Fibroblast of skin of left quadriceps (primary cell): Measurements from ENCODE around the gene TMEM175.
"Not testable (repeated sequence)": the region's sequence is repeated elsewhere in the genome, so short reads cannot be mapped to it uniquely, and the experiment has no call there.

Source experiments
- DNase-seq, 2 experiments: peaks; one replicate each; pipeline ENCODE4 v3.0.0-alpha.2; 2013; ENCODE audit warnings: low read depth in 2 of 2

Gene TMEM175

GRCh38 chr4:989722-990471 lies 57.6 kb downstream of the TMEM175 start:
- no peak for DNase-seq

GRCh38 chr4:990746-991367 lies 58.6 kb downstream of the TMEM175 start:
- DNase-seq = no peak

GRCh38 chr4:991451-992296 lies 59.4 kb downstream of the TMEM175 start:
- no peak for DNase-seq

- DNase-seq = no peak
Measured at GRCh38 chr4:992297-993110, 60.2 kb downstream of the TMEM175 start.

GRCh38 chr4:993111-994029 lies 61.1 kb downstream of the TMEM175 start, which contains the start of gene SLC26A1:
SLC26A1 (minus strand) TSS chr4:993404; CDS start chr4:991703, 1,701 bp downstream.
- no peak for DNase-seq

- DNase-seq = no peak
Measured at GRCh38 chr4:995311-996026, 63.2 kb downstream of the TMEM175 start.

GRCh38 chr4:996030-996996 lies 64.1 kb downstream of the TMEM175 start:
- no peak for DNase-seq

- DNase-seq = no peak
Measured at GRCh38 chr4:996997-997374, 64.7 kb downstream of the TMEM175 start.

GRCh38 chr4:997375-998071 lies 65.3 kb downstream of the TMEM175 start:
- DNase-seq = no peak

- no peak for DNase-seq
Measured at GRCh38 chr4:998096-998691, 65.9 kb downstream of the TMEM175 start.

GRCh38 chr4:999240-999863 lies 67.1 kb downstream of the TMEM175 start:
- DNase-seq = not testable (repeated sequence)

- no peak for DNase-seq
Measured at GRCh38 chr4:999882-1000425, 67.7 kb downstream of the TMEM175 start.

GRCh38 chr4:1000686-1001260 lies 68.5 kb downstream of the TMEM175 start:
- DNase-seq = no peak

GRCh38 chr4:1001561-1002130 lies 69.4 kb downstream of the TMEM175 start:
- DNase-seq = no peak

- DNase-seq = no peak
Measured at GRCh38 chr4:1002131-1002630, 69.9 kb downstream of the TMEM175 start.
